Measurements from ENCODE around the gene HBS1L.

The HBS1L gene

DNA sequence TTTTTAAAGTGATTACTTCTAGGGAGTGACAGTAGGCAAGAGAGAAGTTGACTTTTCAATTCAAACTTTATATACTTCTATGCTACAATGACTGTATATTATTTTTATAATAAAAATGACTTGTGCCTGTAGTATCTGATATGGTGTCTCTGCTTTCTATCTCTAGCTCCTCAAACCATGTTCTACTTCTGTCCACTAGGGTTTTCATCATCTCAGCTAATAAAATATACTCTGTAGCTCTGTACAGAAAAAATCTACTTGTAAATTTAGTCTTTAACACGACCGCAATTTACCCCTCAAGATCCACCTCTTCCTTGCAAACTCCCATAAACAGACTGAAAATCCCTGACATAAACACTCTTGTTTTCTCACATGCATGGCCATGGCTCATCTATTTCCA lies 42.3 kb downstream of the HBS1L start:
- Histone ChIP-seq H3K9ac (no peak overlapping the region), H3K4me1 (ENCODE audit: low read depth, poor library complexity, severe bottlenecking) (peaks cover 97% of the 10 kb centered on the region), H4K20me1 (ENCODE audit: insufficient read depth) (no peaks in the 10 kb centered on the region), H2AFZ (ENCODE audit: low read depth) (no peak overlapping the region), H3K27ac (peak overlapping the region; percentile 80; the same call in 1 of the 2 replicates), H3K4me2 (peak overlapping the region; percentile 85), H3K36me3 (ENCODE audit: insufficient read depth) (no peaks in the 10 kb centered on the region), H3K79me2 (ENCODE audit: insufficient read depth, low read depth) (peaks cover 36% of the 10 kb centered on the region; the same call in 1 of the 2 replicates), H3K4me3 (IDR thresholded peaks at IDR 0.05; ENCODE audit: insufficient read depth, low read depth, low read length) (no peak overlapping the region), H3K27me3 (ENCODE audit: insufficient read depth, low read depth) (no peaks in the 10 kb centered on the region)
- TF ChIP-seq, protein P1, sequence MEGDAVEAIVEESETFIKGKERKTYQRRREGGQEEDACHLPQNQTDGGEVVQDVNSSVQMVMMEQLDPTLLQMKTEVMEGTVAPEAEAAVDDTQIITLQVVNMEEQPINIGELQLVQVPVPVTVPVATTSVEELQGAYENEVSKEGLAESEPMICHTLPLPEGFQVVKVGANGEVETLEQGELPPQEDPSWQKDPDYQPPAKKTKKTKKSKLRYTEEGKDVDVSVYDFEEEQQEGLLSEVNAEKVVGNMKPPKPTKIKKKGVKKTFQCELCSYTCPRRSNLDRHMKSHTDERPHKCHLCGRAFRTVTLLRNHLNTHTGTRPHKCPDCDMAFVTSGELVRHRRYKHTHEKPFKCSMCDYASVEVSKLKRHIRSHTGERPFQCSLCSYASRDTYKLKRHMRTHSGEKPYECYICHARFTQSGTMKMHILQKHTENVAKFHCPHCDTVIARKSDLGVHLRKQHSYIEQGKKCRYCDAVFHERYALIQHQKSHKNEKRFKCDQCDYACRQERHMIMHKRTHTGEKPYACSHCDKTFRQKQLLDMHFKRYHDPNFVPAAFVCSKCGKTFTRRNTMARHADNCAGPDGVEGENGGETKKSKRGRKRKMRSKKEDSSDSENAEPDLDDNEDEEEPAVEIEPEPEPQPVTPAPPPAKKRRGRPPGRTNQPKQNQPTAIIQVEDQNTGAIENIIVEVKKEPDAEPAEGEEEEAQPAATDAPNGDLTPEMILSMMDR (conservative IDR thresholded peaks at IDR 0.05; ENCODE audit: low read depth, low read length): no peak

DNA sequence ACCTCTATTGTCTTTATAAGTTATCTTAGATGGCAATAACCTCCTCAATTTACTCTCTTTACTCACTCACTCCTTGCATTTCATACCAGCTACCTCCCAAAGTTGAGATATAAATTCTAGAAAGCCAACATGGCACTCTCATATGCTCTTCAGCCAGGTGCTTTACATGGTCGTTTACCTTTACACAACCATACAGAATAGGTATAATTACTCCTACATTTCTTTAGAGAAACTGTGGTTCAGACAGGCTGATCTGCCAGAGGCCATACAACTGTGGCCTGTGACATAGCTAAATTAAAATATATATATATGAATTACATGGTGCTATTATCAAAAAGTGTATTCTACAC lies 45.7 kb downstream of the HBS1L start:
- peak overlapping the region; percentile 40; the same call in 1 of the 2 replicates for H3K4me2 ChIP-seq
- H3K9ac ChIP-seq: no peak overlapping the region; the same call in 1 of the 2 replicates

DNA sequence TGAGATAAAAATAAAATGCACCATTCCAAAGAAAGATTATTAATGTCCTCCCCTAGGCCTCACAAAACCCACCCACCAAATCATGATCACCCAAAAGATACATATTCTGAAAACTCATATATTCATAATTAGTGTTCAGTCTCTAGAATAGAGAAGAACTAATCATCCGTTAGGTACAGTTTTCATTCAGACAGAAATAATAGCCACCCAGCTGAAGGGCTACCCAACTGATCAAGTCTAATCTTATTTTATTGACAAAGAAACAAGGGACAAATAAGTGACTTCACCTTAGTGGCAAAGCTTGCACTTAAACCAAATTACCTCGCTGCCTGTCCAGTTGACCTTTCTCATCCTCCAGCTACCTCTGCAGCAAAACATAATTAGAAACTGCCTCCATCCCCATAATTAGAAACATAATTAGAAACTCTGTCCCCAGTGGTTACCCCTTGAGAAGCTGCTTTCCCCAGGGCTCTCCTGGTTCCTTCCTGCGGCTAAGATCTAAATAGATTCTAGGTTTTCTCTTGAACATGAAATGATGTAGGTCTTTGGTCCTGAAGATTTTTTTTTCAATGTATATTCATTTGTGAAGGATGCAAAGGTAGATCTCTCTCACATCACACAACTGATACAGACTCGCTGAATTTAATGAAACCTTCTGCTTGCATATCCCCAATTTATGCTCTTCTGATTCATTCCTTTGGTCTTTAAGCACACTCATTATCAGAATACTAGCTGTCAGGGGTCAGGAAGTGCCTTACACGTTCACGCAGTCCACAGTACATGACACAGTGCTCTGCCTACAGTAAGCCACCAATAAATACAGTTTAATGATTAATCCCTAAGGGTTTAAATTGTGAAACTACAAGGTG lies 46.3 kb downstream of the HBS1L start:
- Histone ChIP-seq H3K9ac (no peak overlapping the region; the same call in 1 of the 2 replicates), H2AFZ (ENCODE audit: low read depth) (no peak overlapping the region), H3K36me3 (ENCODE audit: insufficient read depth) (no peaks in the 10 kb centered on the region), H3K4me3 (IDR thresholded peaks at IDR 0.05; ENCODE audit: insufficient read depth, low read depth, low read length) (no peak overlapping the region), H3K4me2 (peak overlapping the region; percentile 40), H3K4me1 (ENCODE audit: low read depth, poor library complexity, severe bottlenecking) (peaks cover 98% of the 10 kb centered on the region), H3K27me3 (ENCODE audit: insufficient read depth, low read depth) (no peaks in the 10 kb centered on the region), H4K20me1 (ENCODE audit: insufficient read depth) (no peaks in the 10 kb centered on the region), H3K79me2 (ENCODE audit: insufficient read depth, low read depth) (peaks cover 40% of the 10 kb centered on the region; the same call in 1 of the 2 replicates), H3K27ac (peak overlapping the region; percentile 41; the same call in 1 of the 2 replicates)
- TF ChIP-seq, protein P1 (conservative IDR thresholded peaks at IDR 0.05; ENCODE audit: low read depth, low read length): no peak

More for the DNA sequence above, 45.7 kb downstream of the HBS1L start:
- peaks cover 39% of the 10 kb centered on the region; the same call in 1 of the 2 replicates for H3K79me2 ChIP-seq (ENCODE audit: insufficient read depth, low read depth)
- H3K36me3 ChIP-seq (ENCODE audit: insufficient read depth): no peaks in the 10 kb centered on the region
- TF ChIP-seq, protein P1 (conservative IDR thresholded peaks at IDR 0.05; ENCODE audit: low read depth, low read length): no peak
- H2AFZ ChIP-seq (ENCODE audit: low read depth): no peak overlapping the region
- H4K20me1 ChIP-seq (ENCODE audit: insufficient read depth): no peaks in the 10 kb centered on the region
- H3K4me3 ChIP-seq (IDR thresholded peaks at IDR 0.05; ENCODE audit: insufficient read depth, low read depth, low read length): no peak overlapping the region
- peak overlapping the region; percentile 41; the same call in 1 of the 2 replicates for H3K27ac ChIP-seq
- H3K27me3 ChIP-seq (ENCODE audit: insufficient read depth, low read depth): no peaks in the 10 kb centered on the region
- H3K4me1 ChIP-seq (ENCODE audit: low read depth, poor library complexity, severe bottlenecking): peaks cover 98% of the 10 kb centered on the region

DNA sequence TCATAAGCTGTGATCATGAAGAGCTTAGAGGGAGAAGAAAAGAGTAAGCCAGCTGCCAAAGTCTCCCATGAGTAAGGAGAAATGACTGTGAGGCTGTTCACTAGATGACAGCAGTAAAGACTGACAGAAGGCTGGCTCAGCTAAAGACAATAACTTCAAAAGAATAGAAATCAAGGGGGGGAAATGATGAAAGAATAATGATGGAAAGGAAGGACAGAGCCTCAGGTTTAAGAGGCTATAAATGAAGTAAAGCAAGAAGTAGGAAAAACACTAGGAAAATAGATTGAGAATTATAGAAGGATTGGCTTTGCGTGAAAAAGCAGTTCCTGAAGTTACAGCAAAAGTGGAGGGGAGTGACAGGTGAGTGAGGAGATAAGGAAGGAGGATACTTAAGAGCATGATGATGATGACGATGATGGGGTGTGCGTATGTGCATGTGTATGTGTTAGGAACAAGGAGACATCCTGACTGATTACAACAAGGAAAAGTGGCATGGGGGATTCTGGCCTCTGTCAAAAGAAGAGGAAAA lies 48.2 kb downstream of the HBS1L start:
- Histone ChIP-seq H3K79me2 (ENCODE audit: insufficient read depth, low read depth) (peaks cover 25% of the 10 kb centered on the region; the same call in 1 of the 2 replicates), H3K27me3 (ENCODE audit: insufficient read depth, low read depth) (no peaks in the 10 kb centered on the region), H4K20me1 (ENCODE audit: insufficient read depth) (no peaks in the 10 kb centered on the region), H3K4me2 (peak overlapping the region; percentile 26; the same call in 1 of the 2 replicates), H2AFZ (ENCODE audit: low read depth) (no peak overlapping the region), H3K4me1 (ENCODE audit: low read depth, poor library complexity, severe bottlenecking) (peaks cover 90% of the 10 kb centered on the region), H3K27ac (no peak overlapping the region), H3K9ac (no peak overlapping the region), H3K36me3 (ENCODE audit: insufficient read depth) (no peaks in the 10 kb centered on the region), H3K4me3 (IDR thresholded peaks at IDR 0.05; ENCODE audit: insufficient read depth, low read depth, low read length) (no peak overlapping the region)
- TF ChIP-seq, protein P1 (conservative IDR thresholded peaks at IDR 0.05; ENCODE audit: low read depth, low read length): no peak
